SK-N-DZ (cell line): ENCODE results near the gene CNTN4.
A peak's percentile ranks its signal among the peaks of the same experiment; 100 is the strongest.

Experiments used
- DNase-seq: peaks from one replicate; pipeline ENCODE4 v3.0.0-alpha.2; 2015; ENCODE audit warnings: low spot score

Gene CNTN4

DNA sequence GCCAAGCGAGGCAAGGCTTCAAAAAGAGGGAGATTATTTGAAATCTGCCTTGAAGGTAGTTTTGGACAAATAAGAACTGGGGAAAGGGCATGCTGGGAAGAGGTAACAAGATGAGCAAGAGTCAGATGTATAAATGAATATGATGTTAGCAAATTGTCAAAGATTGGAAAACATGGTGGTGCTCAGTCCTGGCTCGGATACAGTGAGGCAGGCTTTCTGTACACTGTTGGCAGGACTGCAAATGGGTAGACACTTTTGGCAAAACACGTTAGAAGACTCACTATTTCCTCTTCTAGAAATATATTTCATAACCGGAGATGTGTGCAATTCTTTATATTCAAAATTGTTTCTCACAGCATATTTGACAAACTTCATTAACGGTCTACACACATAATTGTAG, 581.6 kb downstream of the CNTN4 start:
- no peak for DNase-seq

DNA sequence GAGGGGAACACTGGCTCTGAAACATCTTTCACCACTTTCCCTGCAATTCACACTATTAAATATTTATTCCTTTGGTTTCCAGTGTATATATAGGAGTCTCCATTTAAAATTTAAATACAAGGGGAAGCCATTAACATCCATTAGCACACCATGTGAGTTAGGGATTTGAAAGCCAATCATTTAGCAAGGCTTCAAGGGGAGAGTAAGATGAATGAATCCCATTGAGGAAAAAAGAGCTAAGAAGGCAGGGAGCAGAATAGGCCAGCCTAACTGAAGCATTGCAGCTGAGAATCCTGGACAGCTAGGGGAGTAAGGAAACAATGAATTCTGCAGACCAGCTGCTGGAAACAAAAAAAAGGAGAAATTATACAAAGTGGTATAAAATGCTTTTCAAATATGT, 585.4 kb downstream of the CNTN4 start:
- DNase-seq = no peak

DNA sequence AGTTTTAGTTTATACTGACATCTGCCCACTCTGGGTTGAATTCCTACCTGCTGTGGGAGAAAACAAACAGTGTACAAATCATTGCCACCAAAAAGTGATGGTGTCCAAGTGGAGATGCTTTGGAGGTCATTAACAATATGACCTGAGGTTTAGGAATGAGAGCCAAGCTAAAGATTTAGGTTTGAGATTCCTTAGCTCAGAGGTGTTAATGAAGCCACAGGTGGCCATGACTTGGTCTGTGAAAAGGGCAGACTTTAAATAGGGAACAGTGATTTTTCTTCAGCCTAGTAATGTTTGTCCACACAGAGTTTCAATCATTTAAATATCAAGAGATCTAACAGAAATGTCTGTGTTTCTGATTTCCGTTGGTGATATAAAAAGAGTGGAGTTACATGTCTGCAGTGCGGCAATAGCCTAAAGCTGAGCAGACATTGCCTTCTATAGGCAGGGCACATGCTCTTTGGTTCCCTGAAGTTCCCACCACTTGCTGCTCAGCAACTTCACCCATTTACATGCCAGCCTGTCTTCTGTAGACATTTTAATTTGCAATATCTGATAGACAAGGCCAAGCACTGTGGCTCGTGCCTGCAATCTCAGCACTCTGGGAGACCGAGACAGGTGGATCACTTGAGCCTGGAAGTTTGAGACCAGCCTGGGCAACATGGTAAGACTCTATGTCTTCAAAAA, 588.3 kb downstream of the CNTN4 start:
- no peak for DNase-seq

DNA sequence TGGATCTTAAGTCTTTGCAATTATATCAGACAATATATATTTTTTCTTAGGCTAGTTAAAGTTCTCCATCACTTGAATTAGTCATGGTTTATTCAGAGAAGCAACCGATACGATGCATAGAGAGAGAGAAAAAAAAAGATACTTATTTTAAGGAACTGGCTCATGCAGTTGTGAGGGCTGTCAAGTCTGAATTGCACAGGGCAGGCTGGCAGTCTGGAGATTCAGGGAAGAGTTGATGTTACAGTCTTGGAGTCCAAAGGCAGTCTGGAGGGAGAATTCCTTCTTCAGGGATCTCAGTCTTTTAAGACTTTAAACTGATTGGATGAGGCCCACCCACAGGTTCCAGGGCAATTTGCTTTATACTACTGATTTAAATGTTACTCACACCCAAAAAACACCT, 598.9 kb downstream of the CNTN4 start:
- DNase-seq = no peak

DNA sequence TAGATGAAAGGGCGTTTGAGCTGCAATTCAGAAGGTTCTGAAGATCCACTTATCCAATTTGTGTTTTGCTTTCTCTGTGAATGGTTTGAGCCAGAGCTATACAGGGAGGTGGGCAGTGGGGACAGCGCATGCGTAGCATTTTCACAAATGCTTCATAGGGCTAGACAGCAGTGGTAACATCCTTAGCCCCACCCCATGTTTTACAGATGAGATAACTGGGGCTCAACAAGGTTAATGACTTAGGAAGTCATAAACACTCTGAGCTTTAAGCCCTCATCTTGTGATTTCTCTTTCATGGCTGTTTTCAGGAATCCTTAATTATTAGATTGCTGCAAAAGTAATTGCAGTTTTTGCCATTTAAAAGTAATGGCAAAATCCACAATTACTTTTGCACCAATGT, 602.8 kb downstream of the CNTN4 start:
- no peak for DNase-seq

DNA sequence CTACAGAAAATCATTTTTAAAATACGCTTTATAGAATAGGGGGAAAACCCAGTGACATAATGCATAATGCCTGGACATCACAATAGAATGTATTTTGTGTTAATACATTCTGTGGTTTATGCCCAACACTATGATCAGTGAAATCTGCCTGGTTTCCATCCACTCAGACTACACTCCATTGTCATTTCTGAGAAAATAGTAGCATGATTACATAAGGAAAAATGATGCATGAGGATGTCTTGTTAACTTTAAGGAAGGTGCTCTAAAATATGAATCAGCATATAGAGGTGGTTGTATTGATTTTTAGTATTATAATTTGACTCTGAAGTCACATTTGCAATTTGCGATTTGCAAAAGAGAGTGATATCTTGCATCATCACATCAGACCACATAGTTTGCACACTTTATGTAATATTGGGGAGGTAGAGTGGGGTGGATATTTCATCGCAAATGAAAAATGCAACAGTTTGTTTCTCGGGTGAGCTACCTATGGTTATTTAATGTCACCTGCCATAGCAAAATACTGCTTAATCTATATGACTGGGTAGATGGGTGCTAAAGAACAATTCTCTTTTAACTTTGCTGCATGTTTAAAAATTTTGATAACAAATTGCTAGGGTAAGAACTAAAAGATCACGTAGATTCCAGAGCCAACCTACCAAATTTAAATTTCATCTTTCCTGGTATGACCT, 607.6 kb downstream of the CNTN4 start:
- DNase-seq = peak; percentile 22

DNA sequence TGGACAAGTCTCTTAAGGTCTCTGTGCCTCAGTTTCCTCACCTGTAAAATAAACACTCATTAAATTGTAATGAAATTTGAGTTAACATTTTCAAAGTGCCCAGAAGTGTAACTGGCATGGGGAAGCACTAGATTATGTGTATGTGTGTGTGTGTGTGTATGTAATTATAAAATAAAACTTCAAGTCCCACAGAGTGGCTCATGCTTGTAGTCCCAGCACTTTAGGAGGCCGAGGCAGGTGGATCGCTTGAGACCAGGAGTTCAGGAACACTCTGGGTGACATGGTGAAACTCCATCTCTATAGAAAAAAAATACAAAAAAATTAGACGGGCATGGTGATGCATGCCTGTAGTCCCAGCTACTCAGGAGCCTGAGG, 608.2 kb downstream of the CNTN4 start:
- no peak for DNase-seq

DNA sequence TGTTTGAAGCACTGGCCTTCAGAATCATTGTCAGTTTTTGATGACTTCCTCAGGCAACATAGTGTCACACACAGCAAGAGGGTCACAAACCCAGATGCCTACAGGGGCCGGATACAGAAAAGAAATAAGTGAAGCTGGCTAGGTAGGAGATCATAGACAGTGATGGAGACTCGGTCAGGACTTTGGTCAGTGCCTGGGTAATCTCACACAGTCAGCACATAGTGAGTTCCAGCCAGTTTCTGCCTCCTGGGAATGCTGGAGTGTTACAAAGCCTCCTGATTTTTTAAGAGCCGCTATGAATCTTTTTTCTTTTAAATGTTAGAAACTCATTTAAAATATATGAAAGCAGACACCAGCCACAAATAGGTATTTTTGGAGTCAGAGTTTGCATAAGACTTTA, 612.4 kb downstream of the CNTN4 start:
- no peak for DNase-seq

DNA sequence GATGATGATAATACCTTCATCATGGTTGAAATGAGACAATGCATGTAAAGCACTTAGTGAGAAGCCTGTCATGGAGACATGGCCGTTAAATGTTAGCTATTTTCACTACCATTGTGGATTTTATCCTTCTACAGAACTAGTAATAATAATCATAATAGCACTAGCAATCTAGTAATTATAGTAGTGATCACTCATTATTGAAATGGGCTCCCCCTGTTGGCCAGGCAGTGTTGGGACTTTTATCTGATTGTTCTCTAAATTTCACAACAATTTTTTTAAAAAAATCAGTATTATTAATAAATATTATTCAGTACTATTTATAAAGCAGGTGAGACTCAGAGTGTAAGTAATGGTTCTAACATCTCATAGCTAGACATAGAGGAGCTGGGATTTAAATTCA, 615.3 kb downstream of the CNTN4 start:
- no peak for DNase-seq

DNA sequence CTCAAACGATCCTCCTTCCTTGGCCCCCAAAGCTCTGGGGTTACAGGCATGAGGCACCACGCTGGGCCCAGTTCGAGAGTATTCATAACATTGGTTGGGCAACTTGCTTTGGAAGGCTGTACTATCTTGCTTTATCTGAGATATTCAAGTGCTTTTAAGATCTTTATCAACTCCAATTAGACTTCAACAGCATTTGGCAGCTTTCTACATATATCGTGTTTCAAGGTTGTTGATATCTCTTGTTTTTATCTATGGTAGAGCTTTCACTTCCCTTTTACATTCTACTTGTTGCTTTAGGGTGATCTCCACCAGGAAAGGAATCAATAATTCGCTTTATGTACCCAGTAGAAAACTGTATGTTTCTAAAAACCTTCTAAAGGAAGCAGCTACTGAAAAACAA, 616.2 kb downstream of the CNTN4 start:
- peak; percentile 19 for DNase-seq

- no peak for DNase-seq
Measured at GRCh38 chr3:2727101-2727500, 628.4 kb downstream of the CNTN4 start.

- DNase-seq = no peak
Measured at GRCh38 chr3:2727610-2728318, 629.1 kb downstream of the CNTN4 start.

DNA sequence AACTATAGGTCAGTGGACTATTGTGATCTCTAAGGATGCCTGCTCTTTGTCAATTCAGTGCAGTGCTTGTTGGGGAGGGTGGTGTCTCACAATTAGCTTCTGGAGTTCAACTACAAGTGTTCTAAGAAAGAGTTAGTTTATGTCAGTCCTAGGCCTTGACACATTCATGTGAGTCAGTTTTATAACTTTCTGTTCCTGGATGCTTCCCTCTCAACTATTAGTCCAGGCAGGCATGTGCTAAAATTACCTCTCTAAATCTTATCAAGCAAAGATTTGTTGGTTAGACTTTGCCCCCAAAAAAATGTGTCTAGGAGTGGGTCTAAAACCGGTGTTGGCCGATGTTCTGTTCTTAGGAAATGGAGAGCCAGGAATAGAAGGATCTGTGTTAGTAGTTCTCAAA, 633.2 kb downstream of the CNTN4 start:
- no peak for DNase-seq

- no peak for DNase-seq
Measured at GRCh38 chr3:2735392-2735894, 636.8 kb downstream of the CNTN4 start.

DNA sequence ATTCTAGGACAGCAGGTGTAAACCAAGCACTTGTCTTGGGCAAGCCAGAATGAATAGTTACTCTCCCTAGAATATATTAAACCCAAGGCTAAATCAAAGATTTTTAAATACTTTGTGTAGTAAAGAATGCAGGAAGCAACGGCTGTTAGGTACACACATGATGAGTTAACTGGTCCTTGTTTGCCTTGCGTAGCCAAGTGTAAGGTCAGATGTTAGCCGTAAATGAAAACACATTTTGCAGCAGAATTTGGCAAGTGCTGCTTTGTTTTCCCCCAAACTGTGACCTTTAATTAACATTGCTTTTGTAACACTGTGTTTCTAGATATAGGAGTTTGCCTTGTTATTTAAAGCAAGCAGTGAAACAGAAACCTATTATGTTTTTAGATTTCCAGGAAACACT, 642.9 kb downstream of the CNTN4 start:
- no peak for DNase-seq

DNA sequence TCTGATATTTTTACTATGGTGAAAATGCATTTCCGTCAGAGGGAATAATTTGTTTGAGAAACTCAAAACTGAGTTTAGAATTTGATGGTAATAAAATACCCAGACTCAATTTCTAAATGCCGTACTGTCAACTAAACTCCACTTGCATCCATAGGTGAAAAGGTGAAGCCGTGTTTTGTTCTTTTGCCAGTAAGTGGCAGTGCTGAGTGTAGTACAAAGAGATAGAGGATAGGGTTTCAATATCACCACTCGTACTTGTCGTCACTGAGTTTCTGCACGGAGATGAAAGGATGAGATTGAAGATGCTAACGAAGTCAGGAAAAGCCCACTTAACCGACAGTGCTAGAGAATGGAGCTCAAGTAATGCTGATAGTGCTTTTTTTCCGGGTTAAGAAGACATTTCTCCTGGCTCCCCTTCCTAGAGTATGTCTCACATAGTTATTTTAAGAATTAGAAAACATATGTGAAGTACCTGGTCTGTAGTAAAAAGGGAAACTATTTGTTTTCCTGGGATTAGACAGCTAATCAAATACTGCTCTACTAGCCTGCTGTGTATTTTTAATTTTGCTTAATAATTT, 666.4 kb downstream of the CNTN4 start:
- DNase-seq = peak; percentile 71

DNA sequence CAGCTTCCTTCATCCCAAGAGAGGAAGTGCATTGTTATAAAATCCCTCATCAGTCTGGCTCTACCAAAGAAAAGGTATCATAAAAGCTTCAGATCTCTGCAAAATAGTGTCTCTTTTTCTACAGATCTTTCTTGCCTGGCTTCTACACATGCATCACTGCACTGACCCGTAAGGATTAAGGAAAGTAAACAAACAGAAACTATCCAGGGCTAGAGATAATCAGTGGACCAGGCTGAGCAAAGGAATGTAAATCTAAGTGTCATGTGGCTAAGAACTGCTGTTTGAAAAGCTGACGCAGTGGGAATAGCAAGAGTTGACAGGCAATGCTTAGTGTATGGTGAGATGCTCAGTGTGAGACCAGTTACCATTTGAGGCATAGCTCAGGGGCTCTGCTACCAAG, 671.8 kb downstream of the CNTN4 start:
- DNase-seq = no peak

- DNase-seq = no peak
Measured at GRCh38 chr3:2771193-2771592, 672.5 kb downstream of the CNTN4 start.

- no peak for DNase-seq
Measured at GRCh38 chr3:2771741-2772140, 673.1 kb downstream of the CNTN4 start.

GRCh38 chr3:2772803-2773202, 674.1 kb downstream of the CNTN4 start:
- DNase-seq = peak; percentile 62

- no peak for DNase-seq
Measured at GRCh38 chr3:2774481-2775249, 676.0 kb downstream of the CNTN4 start.

DNA sequence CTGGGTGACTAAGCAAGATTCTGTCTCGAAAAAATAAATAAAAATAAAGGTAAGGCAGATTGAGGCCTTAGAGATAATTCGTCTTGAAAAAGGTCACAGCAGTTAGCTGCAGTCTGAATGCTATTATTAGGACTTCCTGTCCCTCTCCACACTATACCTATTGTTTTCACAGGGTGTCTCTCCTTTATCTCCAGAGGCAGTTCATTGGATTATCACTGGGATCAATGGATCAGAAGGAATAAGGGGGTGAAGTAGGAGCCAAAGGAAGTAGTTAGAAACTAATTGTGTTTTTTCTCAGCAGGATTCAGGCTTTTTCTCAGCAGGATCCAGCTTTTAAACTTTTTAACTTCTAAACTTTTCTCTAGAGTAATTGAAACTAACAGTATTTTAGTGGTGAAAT, 684.6 kb downstream of the CNTN4 start:
- DNase-seq = no peak
